H1 (cell line): ENCODE results near the gene CELF5. TPM values are rescaled to one million over a fixed set of nuclear protein-coding genes. Genes with fewer than 3 reads are reported as not detected.

ENCODE experiments used
- CTCF ChIA-PET: fragments of 300-600 bp; sonication (Branson Sonifier 250); formaldehyde crosslinking; loops from one replicate; lab custom pipeline; 2021; ENCODE audit not compliant: partially characterized antibody; lab: Charles Lee
- POLR2A ChIA-PET: fragments of 300-600 bp; sonication (Branson Sonifier 250); formaldehyde crosslinking; loops from one replicate; lab custom pipeline; 2021; ENCODE audit warnings: inconsistent platforms; ENCODE audit not compliant: partially characterized antibody; lab: Charles Lee
- DNase-seq, 2 experiments: peaks; one replicate each; pipeline versions ENCODE4 v3.0.0 to v3.0.0-alpha.2; 2010 to 2022; ENCODE audit warnings: low spot score in 2 of 2, low read depth in 1 of 2, mixed read lengths in 1 of 2
- FAIRE-seq: peaks from 2 replicates; lab custom pipeline; 2011; peaks lifted over from hg19 to GRCh38; lab: Jason Lieb, UNC
- H2AFZ ChIP-seq: 2 replicates; pipeline ENCODE4 v1.8.1; 2012; ENCODE audit warnings: low read length, inconsistent platforms
- H2AK5ac ChIP-seq: 2 replicates; pipeline ENCODE4 v1.6.1; 2013; ENCODE audit warnings: low read depth, low read length
- H2BK120ac ChIP-seq: replicated peaks from 2 replicates; pipeline ENCODE3; 2013; ENCODE audit warnings: low read depth, low read length, inconsistent platforms
- H2BK12ac ChIP-seq: 2 replicates; pipeline ENCODE4 v1.6.1; 2013; ENCODE audit warnings: low read depth, low read length
- H2BK15ac ChIP-seq: 2 replicates; pipeline ENCODE4 v1.6.1; 2013; ENCODE audit warnings: low read length
- H2BK20ac ChIP-seq: 2 replicates; pipeline ENCODE4 v1.6.1; 2013; ENCODE audit warnings: low read length
- H2BK5ac ChIP-seq: 2 replicates; pipeline ENCODE4 v1.6.1; 2013; ENCODE audit warnings: low read depth, low read length
- H3K14ac ChIP-seq: 2 replicates; pipeline ENCODE4 v1.6.1; 2013; ENCODE audit warnings: inconsistent platforms; ENCODE audit not compliant: insufficient read length
- H3K18ac ChIP-seq: 2 replicates; pipeline ENCODE4 v1.6.1; 2013; ENCODE audit warnings: low read length; ENCODE audit errors: extremely low read depth
- H3K23ac ChIP-seq: 2 replicates; pipeline ENCODE4 v1.6.1; 2013; ENCODE audit warnings: inconsistent platforms; ENCODE audit not compliant: insufficient read length
- H3K23me2 ChIP-seq: 2 replicates; pipeline ENCODE4 v1.6.1; 2013; ENCODE audit warnings: low read depth, low read length
- H3K27ac ChIP-seq: 2 replicates; pipeline ENCODE4 v1.6.1; 2011; ENCODE audit warnings: low read depth, low read length, inconsistent platforms
- H3K27me3 ChIP-seq, 4 experiments: replicated peaks in 1 of 4; 1 replicate in 1 of 4; 2 replicates in 3 of 4; pipeline versions ENCODE4 v1.6.1 to v1.8.1; 2011 to 2013; ENCODE audit warnings: low read length in 3 of 4, mild to moderate bottlenecking in 3 of 4, inconsistent platforms in 2 of 4, mixed read lengths in 2 of 4, moderate library complexity in 1 of 4; ENCODE audit not compliant: control insufficient read depth in 3 of 4, insufficient read depth in 3 of 4; ENCODE audit errors: extremely low read depth in 1 of 4
- H3K36me3 ChIP-seq, 4 experiments: 2 replicates each; pipeline versions ENCODE4 v1.6.1 to v1.8.1; 2011 to 2013; ENCODE audit warnings: mild to moderate bottlenecking in 4 of 4, low read length in 3 of 4, moderate library complexity in 2 of 4, control low read depth in 1 of 4, inconsistent platforms in 1 of 4; ENCODE audit not compliant: insufficient read depth in 4 of 4, control insufficient read depth in 2 of 4
- H3K4ac ChIP-seq: replicated peaks from 2 replicates; pipeline ENCODE3; 2013; ENCODE audit warnings: low read length, low read depth, mixed read lengths, inconsistent platforms; ENCODE audit not compliant: insufficient read length
- H3K4me1 ChIP-seq, 4 experiments: replicated peaks in 1 of 4; 1 replicate in 1 of 4; 2 replicates in 3 of 4; pipeline versions ENCODE4 v1.6.1 to v1.8.1; 2011 to 2013; ENCODE audit warnings: low read length in 3 of 4, inconsistent platforms in 2 of 4, mixed read lengths in 1 of 4; ENCODE audit not compliant: insufficient read depth in 4 of 4, control insufficient read depth in 3 of 4
- H3K4me2 ChIP-seq, 2 experiments: 2 replicates each; pipeline versions ENCODE4 v1.6.1 to v1.8.1; 2011 to 2013; ENCODE audit warnings: low read depth in 2 of 2, low read length in 2 of 2, control low read depth in 1 of 2, inconsistent platforms in 1 of 2, mild to moderate bottlenecking in 1 of 2; ENCODE audit not compliant: insufficient read depth in 1 of 2
- H3K4me3 ChIP-seq, 4 experiments: fragments of 200-600, 300-600 bp in 1 of 4; sonication (generic), shearing (Covaris generic), sonication (Bioruptor Twin) in 1 of 4; 2 replicates each; pipeline versions ENCODE4 v1.5.1 to v1.8.1; 2011 to 2016; ENCODE audit warnings: low read length in 4 of 4, low read depth in 3 of 4, control low read depth in 2 of 4, inconsistent platforms in 2 of 4, mild to moderate bottlenecking in 2 of 4, mixed read lengths in 1 of 4, moderate library complexity in 1 of 4; ENCODE audit not compliant: insufficient read depth in 2 of 4; ENCODE audit errors: extremely low read depth in 1 of 4
- H3K56ac ChIP-seq: replicated peaks from 2 replicates; pipeline ENCODE3; 2013; ENCODE audit warnings: low read depth, mild to moderate bottlenecking, mixed read lengths, low read length, inconsistent platforms; ENCODE audit not compliant: insufficient read length
- H3K79me1 ChIP-seq: 2 replicates; pipeline ENCODE4 v1.6.1; 2013; ENCODE audit warnings: low read depth, low read length, control low read depth
- H3K79me2 ChIP-seq, 2 experiments: 2 replicates each; pipeline versions ENCODE4 v1.6.1 to v1.8.1; 2012 to 2013; ENCODE audit warnings: low read length in 2 of 2, mild to moderate bottlenecking in 2 of 2, inconsistent platforms in 1 of 2; ENCODE audit not compliant: insufficient read depth in 2 of 2, control insufficient read depth in 1 of 2
- H3K9ac ChIP-seq, 4 experiments: replicated peaks in 1 of 4; 1 replicate in 1 of 4; 2 replicates in 3 of 4; pipeline versions ENCODE4 v1.6.1 to v1.8.1; 2011 to 2013; ENCODE audit warnings: low read depth in 3 of 4, low read length in 3 of 4, control low read depth in 2 of 4, mild to moderate bottlenecking in 2 of 4, moderate library complexity in 2 of 4, inconsistent platforms in 1 of 4; ENCODE audit errors: extremely low read depth in 1 of 4
- H3K9me3 ChIP-seq, 2 experiments: 2 replicates each; pipeline versions ENCODE4 v1.6.1 to v1.8.1; 2012 to 2013; ENCODE audit warnings: mild to moderate bottlenecking in 2 of 2, moderate library complexity in 2 of 2, control low read depth in 1 of 2, inconsistent platforms in 1 of 2, low read depth in 1 of 2, low read length in 1 of 2, mixed read lengths in 1 of 2; ENCODE audit not compliant: insufficient read depth in 2 of 2
- H4K20me1 ChIP-seq, 2 experiments: replicated peaks in 1 of 2; 2 replicates each; pipeline versions ENCODE3 to v1.8.1; 2011 to 2013; ENCODE audit warnings: inconsistent platforms in 2 of 2, low read length in 2 of 2, mild to moderate bottlenecking in 1 of 2; ENCODE audit not compliant: insufficient read depth in 2 of 2, control insufficient read depth in 1 of 2
- H4K5ac ChIP-seq: 2 replicates; pipeline ENCODE4 v1.6.1; 2013; ENCODE audit warnings: low read length, low read depth, mixed read lengths, inconsistent platforms; ENCODE audit not compliant: insufficient read length
- H4K8ac ChIP-seq: 2 replicates; pipeline ENCODE4 v1.8.0; 2013; ENCODE audit warnings: mild to moderate bottlenecking, moderate library complexity, low read length, inconsistent platforms; ENCODE audit not compliant: insufficient read depth; ENCODE audit errors: extremely low read depth
- H4K91ac ChIP-seq: replicated peaks from 2 replicates; pipeline ENCODE3; 2013; ENCODE audit warnings: low read length, mixed read lengths, inconsistent platforms; ENCODE audit not compliant: insufficient read length
- CBX5 ChIP-seq: fragments of 300-800, 300-1000 bp; sonication (generic); IDR thresholded peaks from 2 replicates; pipeline ENCODE4 v1.7.1; 2016; ENCODE audit warnings: antibody characterized with exemption, low read length, low read depth
- CBX8 ChIP-seq: fragments of 300-800, 300-1000 bp; sonication (generic); IDR thresholded peaks from 2 replicates; pipeline ENCODE4 v1.7.1; 2016; ENCODE audit warnings: low read depth, low read length, borderline replicate concordance
- CHD1 ChIP-seq: IDR thresholded peaks from 2 replicates; pipeline ENCODE4 v1.6.1; 2012; ENCODE audit warnings: low read depth, low read length, improper control_type of control experiment
- E2F6 ChIP-seq: IDR thresholded peaks from 2 replicates; pipeline ENCODE4 v1.6.1; 2012; ENCODE audit warnings: inconsistent platforms
- GABPA ChIP-seq: IDR thresholded peaks from 2 replicates; pipeline ENCODE4 v1.6.1; 2011; ENCODE audit warnings: mild to moderate bottlenecking, low read length, moderate library complexity, borderline replicate concordance; ENCODE audit not compliant: insufficient read depth
- JUN ChIP-seq: IDR thresholded peaks from 2 replicates; pipeline ENCODE4 v1.6.1; 2011; ENCODE audit warnings: low read depth, mild to moderate bottlenecking, improper control_type of control experiment, low read length
- MAX ChIP-seq: IDR thresholded peaks from 2 replicates; pipeline ENCODE4 v1.6.1; 2012; ENCODE audit warnings: inconsistent platforms
- NRF1 ChIP-seq: IDR thresholded peaks from 2 replicates; pipeline ENCODE4 v1.6.1; 2011; ENCODE audit warnings: mild to moderate bottlenecking, low read depth, low read length, improper control_type of control experiment
- SIX5 ChIP-seq: IDR thresholded peaks from 2 replicates; pipeline ENCODE4 v1.6.1; 2011; ENCODE audit warnings: mild to moderate bottlenecking, low read depth, low read length
- SUZ12 ChIP-seq: fragments of 200-600 bp; sonication (generic); IDR thresholded peaks from 2 replicates; pipeline ENCODE4 v1.6.1; 2012; ENCODE audit warnings: mild to moderate bottlenecking, inconsistent platforms, low read length, moderate library complexity, mixed read lengths
- TCF12 ChIP-seq: IDR thresholded peaks from 2 replicates; pipeline ENCODE4 v1.6.1; 2011; ENCODE audit warnings: low read depth, mild to moderate bottlenecking, low read length
- WGBS, 2 experiments: shearing (Covaris generic) in 1 of 2; methylation state at CpG; one replicate each; pipeline versions ENCODE4 v1.1.6 to v1.1.7; 2013 to 2015; ENCODE audit warnings: low lambda C conversion rate in 2 of 2, mixed read lengths in 2 of 2, inconsistent platforms in 1 of 2, low coverage in 1 of 2, missing lambda C conversion rate in 1 of 2; ENCODE audit not compliant: insufficient replicate concordance in 2 of 2, insufficient coverage in 1 of 2, insufficient read length in 1 of 2; ENCODE audit errors: extremely low coverage in 1 of 2, missing lambda C conversion rate in 1 of 2; 5-methylcytosine and 5-hydroxymethylcytosine counted together
- polyA plus RNA-seq, 7 experiments: library from polyadenylated mRNA; depleted of rRNA in 3 of 7; stranded (reverse) in 5 of 7; unstranded in 2 of 7; fragments of >200 nt in 5 of 7; fragments of 200-250 nt in 2 of 7; gene quantifications; 1 replicate in 5 of 7; 2 replicates in 1 of 7; 4 replicates in 1 of 7; pipeline versions ENCODE4 v1.2.1 to v1.2.3, GENCODE V29; 2011 to 2013; ENCODE audit warnings: missing spikeins in 2 of 7, mixed read lengths in 2 of 7
- total RNA-seq: library from RNA; stranded (reverse); fragmentation: NEBNext Ultra II Directional; extraction: Animal tissue kit (Norgen Biotek cat#: 25700); gene quantifications from 2 replicates; pipeline ENCODE4 v1.2.1, GENCODE V29; 2021

The CELF5 gene
- total and polyA plus RNA-seq, 2 of the 8 experiments (the other 6 are each of a cell fraction or from before 2014, with no cell fraction given), result 9.8 to 15.0 TPM

- DNase-seq (no peak), FAIRE-seq (no peak)
- Histone ChIP-seq H4K91ac (no peak overlapping the region), H3K27me3 (no peaks in the 10 kb centered on the region), H2AFZ (no peak overlapping the region), H3K18ac (no peak overlapping the region), H3K23ac (no peak overlapping the region), H2BK5ac (no peak overlapping the region), H3K4me1 (peaks cover 0 to 6% (median 5%) of the 10 kb centered on the region in 4 experiments; a peak in 6 of 7 replicates), H3K4me3 (no peak overlapping the region), H4K20me1 (peaks cover 0 to 4% of the 10 kb centered on the region in 2 experiments), H2BK15ac (no peak overlapping the region), H2BK12ac (no peak overlapping the region), H4K5ac (no peak overlapping the region), H3K79me1 (no peaks in the 10 kb centered on the region), H3K14ac (no peak overlapping the region), H2BK20ac (no peak overlapping the region), H2BK120ac (no peak overlapping the region), H3K4me2 (no peak overlapping the region), H3K23me2 (peaks cover 9% of the 10 kb centered on the region; the same call in 1 of the 2 replicates), H4K8ac (no peak overlapping the region), H3K9ac (no peak overlapping the region), H3K56ac (no peak overlapping the region), H2AK5ac (no peak overlapping the region), H3K27ac (no peak overlapping the region), H3K9me3 (no peaks in the 10 kb centered on the region), H3K36me3 (peaks cover 0 to 3% (median 0%) of the 10 kb centered on the region in 4 experiments; a peak in 1 of 8 replicates), H3K4ac (no peak overlapping the region), H3K79me2 (no peaks in the 10 kb centered on the region)
- 82% methylated on average over 6 of the region's 6 CpGs; no CpG with 5 or more reads in 1 of the 2 experiments for WGBS, 2 experiments
- POLR2A ChIA-PET, result no interaction called here
- CTCF ChIA-PET, result interaction anchor here (0.7 kb wide), 1 partner anchor 52 kb away, joined by 3 read pairs; no protein-coding TSS in a partner anchor
- TF ChIP-seq E2F6 (no peak), JUN (no peak), MAX (no peak), GABPA (no peak), TCF12 (no peak), NRF1 (no peak), CBX8 (no peak), SIX5 (no peak), SUZ12 (no peak), CBX5 (no peak), CHD1 (no peak)
Measured at GRCh38 chr19:3282564-3282963, 58.1 kb downstream of the CELF5 start.
